A673 (cell line): ENCODE data around the gene MICB. TPM values are rescaled to one million over a fixed set of nuclear protein-coding genes. Genes with fewer than 3 reads are reported as not detected.

Source experiments
- BruUV-seq: library from RNA; stranded (reverse); fragments of 400-500 nt; replicated peaks from 2 replicates; lab custom pipeline; 2021; lab: Mats Ljungman, UMichigan
- CTCF ChIA-PET: fragments of 300-600 bp; sonication (Branson Sonifier 250); formaldehyde crosslinking; loops from one replicate; lab custom pipeline; 2022; ENCODE audit warnings: antibody characterized with exemption; lab: Charles Lee
- POLR2A ChIA-PET: fragments of 300-600 bp; sonication (Branson Sonifier 250); formaldehyde crosslinking; loops from one replicate; lab custom pipeline; 2022; ENCODE audit warnings: antibody characterized with exemption; ENCODE audit not compliant: low non-redundant PET; lab: Charles Lee
- DNase-seq: peaks from one replicate; pipeline ENCODE4 v3.0.0-alpha.2; 2015; ENCODE audit warnings: low spot score
- H3K27ac ChIP-seq: fragments of 200-600 bp; sonication (generic); 2 replicates; pipeline ENCODE4 v1.5.1; 2016; ENCODE audit warnings: mixed run types, low read depth, mild to moderate bottlenecking, mixed read lengths, antibody characterized with exemption, low read length; ENCODE audit not compliant: poor library complexity, severe bottlenecking
- H3K27me3 ChIP-seq: fragments of 200-600 bp; sonication (generic); replicated peaks from 2 replicates; pipeline ENCODE4 v1.6.1; 2017; ENCODE audit warnings: mixed run types, low read depth, mild to moderate bottlenecking, mixed read lengths, antibody characterized with exemption, low read length; ENCODE audit not compliant: insufficient read depth, poor library complexity
- H3K36me3 ChIP-seq: fragments of 200-600 bp; sonication (generic); 2 replicates; pipeline ENCODE4 v1.6.1; 2016; ENCODE audit warnings: mixed run types, mild to moderate bottlenecking, mixed read lengths, antibody characterized with exemption, low read length; ENCODE audit not compliant: insufficient read depth, poor library complexity, severe bottlenecking
- H3K4me1 ChIP-seq: fragments of 200-600 bp; sonication (generic); 2 replicates; pipeline ENCODE4 v1.6.1; 2017; ENCODE audit warnings: mixed run types, mild to moderate bottlenecking, mixed read lengths, antibody characterized with exemption, low read length; ENCODE audit not compliant: insufficient read depth, poor library complexity, severe bottlenecking
- H3K4me3 ChIP-seq: fragments of 200-600 bp; sonication (generic); 2 replicates; pipeline ENCODE4 v1.5.1; 2016; ENCODE audit warnings: low read depth, mixed run types, mild to moderate bottlenecking, mixed read lengths, low read length; ENCODE audit not compliant: poor library complexity, severe bottlenecking
- H3K9me3 ChIP-seq: fragments of 200-600 bp; sonication (generic); 2 replicates; pipeline ENCODE4 v1.6.1; 2016; ENCODE audit warnings: mixed run types, low read depth, mild to moderate bottlenecking, mixed read lengths, antibody characterized with exemption, low read length; ENCODE audit not compliant: poor library complexity, severe bottlenecking
- CTCF ChIP-seq: fragments of 300-800, 200-600 bp; sonication (generic); conservative IDR thresholded peaks from 2 replicates; pipeline ENCODE4 v1.5.1; 2017; ENCODE audit warnings: low read depth, mild to moderate bottlenecking, antibody characterized with exemption, low read length, moderate library complexity, mixed read lengths
- EZH2 ChIP-seq: fragments of 200-600 bp; sonication (generic); IDR thresholded peaks from 2 replicates; pipeline ENCODE4 v1.6.1; 2017; ENCODE audit warnings: borderline replicate concordance, low read depth, mild to moderate bottlenecking, mixed read lengths, antibody characterized with exemption, low read length; ENCODE audit not compliant: poor library complexity, severe bottlenecking
- intact Hi-C: fragments of 100-400 bp; cut with micrococcal nuclease; formaldehyde crosslinking; loops from one replicate; pipeline ENCODE4 v1.10.0; 2022; ENCODE audit not compliant: unreplicated experiment
- total RNA-seq: library from RNA; stranded (reverse); gene quantifications from 2 replicates; pipeline ENCODE4 v1.2.3, GENCODE V29; 2021

Gene MICB
- total RNA-seq, 1 experiment from 2014 or later = 12.7 TPM

- intact Hi-C loops = no loop called here
- POLR2A ChIA-PET = no interaction called here
- H3K36me3 ChIP-seq = no peaks in the 10 kb centered on the region
- H3K4me3 ChIP-seq = no peak overlapping the region
- H3K9me3 ChIP-seq = no peaks in the 10 kb centered on the region
- CTCF ChIA-PET = no interaction called here
- BruUV-seq = no TSS peak
- DNase-seq = no peak
- H3K27ac ChIP-seq = no peak overlapping the region
- peaks cover 6% of the 10 kb centered on the region for H3K27me3 ChIP-seq
- no peak for TF ChIP-seq EZH2
- no peak for TF ChIP-seq CTCF
- no peaks in the 10 kb centered on the region for H3K4me1 ChIP-seq
These were observed 32.8 kb upstream of the MICB start for GRCh38 chr6:31465185-31465536.

GRCh38 chr6:31465718-31466117 is 32.2 kb upstream of the MICB start:
- BruUV-seq = no TSS peak
- H3K27ac ChIP-seq = no peak overlapping the region

DNA sequence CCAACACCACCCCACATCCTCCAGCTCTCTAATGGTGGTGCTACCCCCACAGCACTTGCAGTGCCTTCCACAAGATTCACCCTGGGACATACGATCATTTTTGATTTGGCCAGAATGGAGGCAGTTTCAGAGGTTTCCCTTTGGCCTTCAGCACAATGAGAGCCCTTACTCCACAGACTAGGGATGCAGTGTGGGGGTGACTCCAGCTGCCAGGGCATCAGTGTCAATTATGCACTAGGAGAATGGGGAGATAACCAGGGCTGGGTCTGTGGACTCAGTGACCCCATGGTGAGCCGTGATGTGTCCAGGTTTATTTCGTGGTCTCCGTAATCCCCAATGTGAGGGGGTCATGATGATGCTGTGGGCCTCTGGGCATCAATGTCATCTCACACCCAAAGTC is 31.5 kb upstream of the MICB start:
- Histone ChIP-seq H3K9me3 (no peaks in the 10 kb centered on the region), H3K4me3 (no peak overlapping the region), H3K27me3 (peaks cover 6% of the 10 kb centered on the region), H3K36me3 (no peaks in the 10 kb centered on the region), H3K4me1 (no peaks in the 10 kb centered on the region), H3K27ac (no peak overlapping the region)
- ChIA-PET CTCF (no interaction called here), POLR2A (no interaction called here)
- BruUV-seq = no TSS peak
- TF ChIP-seq EZH2 = no peak
- no peak for TF ChIP-seq CTCF
- intact Hi-C loops = no loop called here
- no peak for DNase-seq

More at GRCh38 chr6:31465718-31466117, 32.2 kb upstream of the MICB start:
- no peaks in the 10 kb centered on the region for H3K36me3 ChIP-seq
- ChIA-PET POLR2A (no interaction called here), CTCF (no interaction called here)
- DNase-seq = no peak
- peaks cover 6% of the 10 kb centered on the region for H3K27me3 ChIP-seq
- no peak for TF ChIP-seq EZH2
- TF ChIP-seq CTCF = no peak
- intact Hi-C loops = no loop called here
- no peak overlapping the region for H3K4me3 ChIP-seq
- no peaks in the 10 kb centered on the region for H3K9me3 ChIP-seq
- no peaks in the 10 kb centered on the region for H3K4me1 ChIP-seq
